GM12874 (cell line): ENCODE measurements around the gene SLC25A30.

Experiments used
- TF ChIP-seq, protein P1 (sequence below): IDR thresholded peaks from 2 replicates; pipeline ENCODE4 v1.5.1; 2011; ENCODE audit warnings: low read depth, mild to moderate bottlenecking, control low read depth, low read length, moderate library complexity; ENCODE audit not compliant: insufficient read depth

SLC25A30 gene

GRCh38 chr13:45439008-45439407, 20.8 kb upstream of the SLC25A30 start:
- TF ChIP-seq, protein P1, sequence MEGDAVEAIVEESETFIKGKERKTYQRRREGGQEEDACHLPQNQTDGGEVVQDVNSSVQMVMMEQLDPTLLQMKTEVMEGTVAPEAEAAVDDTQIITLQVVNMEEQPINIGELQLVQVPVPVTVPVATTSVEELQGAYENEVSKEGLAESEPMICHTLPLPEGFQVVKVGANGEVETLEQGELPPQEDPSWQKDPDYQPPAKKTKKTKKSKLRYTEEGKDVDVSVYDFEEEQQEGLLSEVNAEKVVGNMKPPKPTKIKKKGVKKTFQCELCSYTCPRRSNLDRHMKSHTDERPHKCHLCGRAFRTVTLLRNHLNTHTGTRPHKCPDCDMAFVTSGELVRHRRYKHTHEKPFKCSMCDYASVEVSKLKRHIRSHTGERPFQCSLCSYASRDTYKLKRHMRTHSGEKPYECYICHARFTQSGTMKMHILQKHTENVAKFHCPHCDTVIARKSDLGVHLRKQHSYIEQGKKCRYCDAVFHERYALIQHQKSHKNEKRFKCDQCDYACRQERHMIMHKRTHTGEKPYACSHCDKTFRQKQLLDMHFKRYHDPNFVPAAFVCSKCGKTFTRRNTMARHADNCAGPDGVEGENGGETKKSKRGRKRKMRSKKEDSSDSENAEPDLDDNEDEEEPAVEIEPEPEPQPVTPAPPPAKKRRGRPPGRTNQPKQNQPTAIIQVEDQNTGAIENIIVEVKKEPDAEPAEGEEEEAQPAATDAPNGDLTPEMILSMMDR, result no peak

GRCh38 chr13:45437947-45438346, 19.8 kb upstream of the SLC25A30 start:
- TF ChIP-seq, protein P1, result no peak

DNA sequence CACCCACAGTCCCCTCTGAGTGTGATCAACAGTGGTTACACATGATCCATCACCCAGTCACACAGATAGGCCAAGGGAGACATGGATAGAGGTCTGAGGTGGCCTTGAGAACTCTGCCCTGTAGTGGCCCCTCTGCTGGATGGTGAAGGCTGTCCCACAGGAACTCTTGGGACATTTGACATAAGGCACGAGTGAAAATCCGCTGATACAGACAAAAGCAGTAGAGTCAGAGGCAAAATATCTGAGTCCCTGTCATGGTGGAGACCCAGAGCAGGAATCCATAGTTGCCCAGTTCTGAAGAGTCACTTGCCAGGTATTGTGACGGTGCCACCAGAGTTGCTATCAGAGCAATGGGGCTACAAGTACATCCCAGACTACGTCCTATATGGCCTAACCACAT, 18.8 kb upstream of the SLC25A30 start:
- TF ChIP-seq, protein P1, result no peak

DNA sequence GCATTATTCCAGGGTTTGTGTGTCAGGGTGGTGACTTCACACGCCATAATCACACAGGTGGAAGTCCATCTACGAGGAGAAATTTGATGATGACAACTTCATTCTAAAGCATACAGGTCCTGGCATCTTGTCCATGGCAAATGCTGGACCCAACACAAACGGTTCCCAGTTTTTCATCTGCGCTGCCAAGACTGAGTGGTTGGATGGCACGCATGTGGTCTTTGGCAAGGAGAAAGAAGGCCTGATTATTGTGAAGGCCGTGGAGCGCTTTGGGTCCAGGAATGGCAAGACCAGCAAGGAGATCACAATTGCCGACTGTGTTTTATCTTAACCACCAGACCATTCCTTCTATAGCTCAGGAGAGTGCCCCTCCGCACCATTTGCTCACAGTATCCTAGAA, 18.2 kb upstream of the SLC25A30 start:
- TF ChIP-seq, protein P1, result no peak

- TF ChIP-seq, protein P1, result no peak
Observed at GRCh38 chr13:45434556-45435371, 16.6 kb upstream of the SLC25A30 start.

DNA sequence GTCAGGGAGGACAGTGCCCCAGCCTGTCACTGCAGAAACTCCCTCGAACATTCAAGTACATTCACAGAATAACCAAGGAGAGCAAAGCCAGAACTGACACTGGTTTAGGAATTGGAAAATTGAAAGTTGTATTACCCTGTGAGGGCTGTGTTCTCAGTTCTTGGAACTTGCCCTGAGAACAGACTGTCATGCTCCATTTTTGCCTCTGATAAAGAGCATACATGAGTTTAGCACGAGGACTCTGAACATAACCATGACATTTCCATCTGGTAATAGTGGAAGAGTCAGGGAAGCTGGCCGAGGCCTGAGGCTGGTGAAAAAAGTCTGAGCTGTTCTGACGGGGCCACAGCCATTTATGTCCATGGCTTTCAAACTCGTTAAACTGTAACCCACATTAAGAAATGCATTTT, 15.2 kb upstream of the SLC25A30 start:
- TF ChIP-seq, protein P1, result no peak

- TF ChIP-seq, protein P1, result no peak
Observed at GRCh38 chr13:45432737-45433380, 14.7 kb upstream of the SLC25A30 start.
